ENCODE measurements around the gene HELQ.
"Not testable (repeated sequence)": the region's sequence is repeated elsewhere in the genome, so short reads cannot be mapped to it uniquely, and the experiment has no call there.

Gene HELQ

GRCh38 chr4:83413676-83414075 is 41.9 kb downstream of the HELQ start:
- Histone ChIP-seq H3K4ac (ENCODE audit: low read depth in 1 of 2, low read length in 2 of 2) (no peak overlapping the region), H3K9me3 (ENCODE audit: control insufficient read depth, low read length) (no peaks in the 10 kb centered on the region)
- no CpG with 5 or more reads among the region's 2 CpGs for WGBS

GRCh38 chr4:83408908-83409307 is 46.7 kb downstream of the HELQ start:
- Histone ChIP-seq H3K9ac (ENCODE audit: low read length) (no peak overlapping the region), H3K23ac (ENCODE audit: low read length in 2 of 2) (no peak overlapping the region), H3K27ac (ENCODE audit: low read length, poor library complexity, severe bottlenecking) (no peak overlapping the region), H4K91ac (ENCODE audit: low read length) (no peak overlapping the region), H2BK5ac (ENCODE audit: low read depth, low read length, poor library complexity, severe bottlenecking) (no peak overlapping the region), H2BK12ac (ENCODE audit: low read length in 2 of 2) (no peak overlapping the region), H4K8ac (ENCODE audit: low read length) (no peak overlapping the region), H2BK15ac (ENCODE audit: low read depth, poor library complexity, severe bottlenecking) (no peak overlapping the region), H3K27me3 (ENCODE audit: control insufficient read depth in 1 of 2, insufficient read depth in 1 of 2, low read length in 2 of 2) (no peaks in the 10 kb centered on the region), H3K79me1 (replicated peaks; ENCODE audit: low read length, poor library complexity, severe bottlenecking) (no peaks in the 10 kb centered on the region), H3K14ac (ENCODE audit: low read length in 2 of 2) (no peak overlapping the region), H3K4me1 (ENCODE audit: control insufficient read depth, insufficient read depth, low read depth, low read length) (no peaks in the 10 kb centered on the region), H2AK5ac (ENCODE audit: low read length, severe bottlenecking) (no peak overlapping the region), H3K4me3 (ENCODE audit: insufficient read depth in 1 of 2, low read depth in 1 of 2, low read length in 2 of 2) (no peak overlapping the region), H3K36me3 (ENCODE audit: control insufficient read depth in 1 of 2, insufficient read depth in 2 of 2, low read depth in 1 of 2, low read length in 2 of 2) (peaks cover 3 to 49% of the 10 kb centered on the region in 2 experiments), H3K18ac (ENCODE audit: low read depth in 1 of 2, low read length in 2 of 2) (no peak overlapping the region), H2BK120ac (ENCODE audit: low read depth, low read length) (no peak overlapping the region), H3K9me3 (ENCODE audit: control insufficient read depth, low read length) (no peaks in the 10 kb centered on the region), H3K4ac (ENCODE audit: low read depth in 1 of 2, low read length in 2 of 2) (no peak overlapping the region), H3K4me2 (ENCODE audit: low read length, poor library complexity, severe bottlenecking) (no peak overlapping the region), H2AFZ (ENCODE audit: low read depth, low read length) (no peak overlapping the region)
- no peak for DNase-seq
- 93% methylated on average over 1 of the region's 1 CpG for WGBS

More at GRCh38 chr4:83413676-83414075, 41.9 kb downstream of the HELQ start:
- H2BK15ac ChIP-seq (ENCODE audit: low read depth, poor library complexity, severe bottlenecking), result no peak overlapping the region
- no peak overlapping the region for H4K8ac ChIP-seq (ENCODE audit: low read length)
- H3K4me3 ChIP-seq (ENCODE audit: insufficient read depth in 1 of 2, low read depth in 1 of 2, low read length in 2 of 2), result no peak overlapping the region
- no peak overlapping the region for H3K23ac ChIP-seq (ENCODE audit: low read length in 2 of 2)
- H3K27me3 ChIP-seq (ENCODE audit: control insufficient read depth in 1 of 2, insufficient read depth in 1 of 2, low read length in 2 of 2), result no peaks in the 10 kb centered on the region
- H2BK5ac ChIP-seq (ENCODE audit: low read depth, low read length, poor library complexity, severe bottlenecking), result no peak overlapping the region
- no peak overlapping the region for H2BK120ac ChIP-seq (ENCODE audit: low read depth, low read length)
- no peak overlapping the region for H4K91ac ChIP-seq (ENCODE audit: low read length)
- H2AFZ ChIP-seq (ENCODE audit: low read depth, low read length), result no peak overlapping the region
- H3K18ac ChIP-seq (ENCODE audit: low read depth in 1 of 2, low read length in 2 of 2), result no peak overlapping the region
- no peak overlapping the region for H3K14ac ChIP-seq (ENCODE audit: low read length in 2 of 2)
- H3K36me3 ChIP-seq (ENCODE audit: control insufficient read depth in 1 of 2, insufficient read depth in 2 of 2, low read depth in 1 of 2, low read length in 2 of 2), result peaks cover 15 to 67% of the 10 kb centered on the region in 2 experiments
- H2BK12ac ChIP-seq (ENCODE audit: low read length in 2 of 2), result no peak overlapping the region
- H3K4me1 ChIP-seq (ENCODE audit: control insufficient read depth, insufficient read depth, low read depth, low read length), result no peaks in the 10 kb centered on the region
- H3K4me2 ChIP-seq (ENCODE audit: low read length, poor library complexity, severe bottlenecking), result no peak overlapping the region
- H2AK5ac ChIP-seq (ENCODE audit: low read length, severe bottlenecking), result no peak overlapping the region
- no peaks in the 10 kb centered on the region for H3K79me1 ChIP-seq (replicated peaks; ENCODE audit: low read length, poor library complexity, severe bottlenecking)
- no peak overlapping the region for H3K9ac ChIP-seq (ENCODE audit: low read length)
- DNase-seq, result no peak
- no peak overlapping the region for H3K27ac ChIP-seq (ENCODE audit: low read length, poor library complexity, severe bottlenecking)

GRCh38 chr4:83405844-83406816 is 49.5 kb downstream of the HELQ start:
- Histone ChIP-seq H3K4me1 (ENCODE audit: control insufficient read depth, insufficient read depth, low read depth, low read length) (no peaks in the 10 kb centered on the region), H3K36me3 (ENCODE audit: control insufficient read depth in 1 of 2, insufficient read depth in 2 of 2, low read depth in 1 of 2, low read length in 2 of 2) (peaks cover 3 to 33% of the 10 kb centered on the region in 2 experiments), H3K23ac (ENCODE audit: low read length in 2 of 2) (no peak overlapping the region), H3K27me3 (ENCODE audit: control insufficient read depth in 1 of 2, insufficient read depth in 1 of 2, low read length in 2 of 2) (no peaks in the 10 kb centered on the region), H4K91ac (ENCODE audit: low read length) (no peak overlapping the region), H3K27ac (ENCODE audit: low read length, poor library complexity, severe bottlenecking) (no peak overlapping the region), H3K18ac (ENCODE audit: low read depth in 1 of 2, low read length in 2 of 2) (no peak overlapping the region), H3K79me1 (replicated peaks; ENCODE audit: low read length, poor library complexity, severe bottlenecking) (no peaks in the 10 kb centered on the region), H2AFZ (ENCODE audit: low read depth, low read length) (no peak overlapping the region), H2BK12ac (ENCODE audit: low read length in 2 of 2) (no peak overlapping the region), H3K4ac (ENCODE audit: low read depth in 1 of 2, low read length in 2 of 2) (no peak overlapping the region), H2BK120ac (ENCODE audit: low read depth, low read length) (no peak overlapping the region), H4K8ac (ENCODE audit: low read length) (no peak overlapping the region), H3K9me3 (ENCODE audit: control insufficient read depth, low read length) (no peaks in the 10 kb centered on the region), H2BK5ac (ENCODE audit: low read depth, low read length, poor library complexity, severe bottlenecking) (no peak overlapping the region), H3K4me2 (ENCODE audit: low read length, poor library complexity, severe bottlenecking) (no peak overlapping the region), H3K14ac (ENCODE audit: low read length in 2 of 2) (no peak overlapping the region), H2BK15ac (ENCODE audit: low read depth, poor library complexity, severe bottlenecking) (no peak overlapping the region), H3K9ac (ENCODE audit: low read length) (no peak overlapping the region), H3K4me3 (ENCODE audit: insufficient read depth in 1 of 2, low read depth in 1 of 2, low read length in 2 of 2) (no peak overlapping the region), H2AK5ac (ENCODE audit: low read length, severe bottlenecking) (no peak overlapping the region)
- DNase-seq, result no peak
- WGBS, result 97% methylated on average over 5 of the region's 5 CpGs

- H2BK120ac ChIP-seq (ENCODE audit: low read depth, low read length); H3K18ac ChIP-seq (ENCODE audit: low read depth in 1 of 2, low read length in 2 of 2): not testable (repeated sequence)
- WGBS, result 94% methylated on average over 10 of the region's 10 CpGs
These were observed 57.5 kb downstream of the HELQ start for GRCh38 chr4:83398158-83398557.

More at GRCh38 chr4:83398158-83398557, 57.5 kb downstream of the HELQ start:
- not testable (repeated sequence) for H3K4ac ChIP-seq (ENCODE audit: low read depth in 1 of 2, low read length in 2 of 2); H2BK15ac ChIP-seq (ENCODE audit: low read depth, poor library complexity, severe bottlenecking); H3K79me1 ChIP-seq (replicated peaks; ENCODE audit: low read length, poor library complexity, severe bottlenecking); H3K4me3 ChIP-seq (ENCODE audit: insufficient read depth in 1 of 2, low read depth in 1 of 2, low read length in 2 of 2); DNase-seq; H3K36me3 ChIP-seq (ENCODE audit: control insufficient read depth in 1 of 2, insufficient read depth in 2 of 2, low read depth in 1 of 2, low read length in 2 of 2); H4K91ac ChIP-seq (ENCODE audit: low read length); H3K27me3 ChIP-seq (ENCODE audit: control insufficient read depth in 1 of 2, insufficient read depth in 1 of 2, low read length in 2 of 2); H2AFZ ChIP-seq (ENCODE audit: low read depth, low read length); H4K8ac ChIP-seq (ENCODE audit: low read length); H3K14ac ChIP-seq (ENCODE audit: low read length in 2 of 2); H3K9me3 ChIP-seq (ENCODE audit: control insufficient read depth, low read length); H3K9ac ChIP-seq (ENCODE audit: low read length); H2BK12ac ChIP-seq (ENCODE audit: low read length in 2 of 2); H2AK5ac ChIP-seq (ENCODE audit: low read length, severe bottlenecking); H3K27ac ChIP-seq (ENCODE audit: low read length, poor library complexity, severe bottlenecking); H3K4me1 ChIP-seq (ENCODE audit: control insufficient read depth, insufficient read depth, low read depth, low read length); H3K23ac ChIP-seq (ENCODE audit: low read length in 2 of 2); H3K4me2 ChIP-seq (ENCODE audit: low read length, poor library complexity, severe bottlenecking); H2BK5ac ChIP-seq (ENCODE audit: low read depth, low read length, poor library complexity, severe bottlenecking)

Measured in mesenchymal stem cell (in vitro differentiated cells and primary cell).